GM18909 (cell line): ENCODE measurements around the gene UBR3.
"Not testable (repeated sequence)": the region's sequence is repeated elsewhere in the genome, so short reads cannot be mapped to it uniquely, and the experiment has no call there.

Experiments used
- ATAC-seq: cut with Tn5 transposase; IDR thresholded peaks from one replicate; pipeline ENCODE4 v1.9.1; 2021; ENCODE audit warnings: mild to moderate bottlenecking; ENCODE audit not compliant: unreplicated experiment, poor library complexity

The UBR3 gene

DNA sequence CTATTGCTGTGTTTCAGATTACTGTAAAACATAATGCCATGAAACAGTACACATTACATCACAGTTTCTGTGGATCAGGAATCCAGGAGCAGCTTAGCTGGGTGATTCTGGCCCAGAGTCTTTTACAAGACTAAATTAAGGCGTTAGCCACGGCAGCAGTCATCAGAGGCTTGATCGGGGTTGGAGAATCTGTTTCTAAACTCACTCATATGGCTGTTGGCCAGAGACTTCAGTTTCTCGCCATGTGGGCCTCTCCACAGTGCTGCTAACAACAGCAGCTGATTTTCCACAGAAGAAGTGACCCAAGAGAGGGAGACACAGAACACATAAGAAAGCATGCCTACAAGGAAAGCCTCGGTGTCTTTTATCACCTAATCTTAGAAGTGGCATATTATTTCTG, 261.5 kb downstream of the UBR3 start:
- ATAC-seq = no peak

DNA sequence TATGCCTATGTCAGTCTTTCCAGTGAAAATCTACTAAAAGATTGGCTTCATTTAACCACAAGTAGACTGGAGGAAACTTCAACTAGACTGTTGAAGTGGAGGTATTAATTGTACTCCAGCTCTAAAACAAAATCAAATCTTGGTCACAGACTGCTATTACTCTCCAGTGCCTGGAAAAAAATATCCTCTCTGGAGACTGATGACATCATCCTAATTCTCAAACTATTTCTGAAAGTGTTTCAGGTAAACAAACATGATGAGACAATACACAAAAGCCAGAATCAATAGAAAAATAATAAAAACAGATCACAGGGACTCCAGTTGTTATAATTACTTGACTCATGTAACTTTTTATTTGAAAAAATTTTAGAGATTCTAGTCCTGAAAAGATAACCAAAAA, 263.0 kb downstream of the UBR3 start:
- no peak for ATAC-seq

DNA sequence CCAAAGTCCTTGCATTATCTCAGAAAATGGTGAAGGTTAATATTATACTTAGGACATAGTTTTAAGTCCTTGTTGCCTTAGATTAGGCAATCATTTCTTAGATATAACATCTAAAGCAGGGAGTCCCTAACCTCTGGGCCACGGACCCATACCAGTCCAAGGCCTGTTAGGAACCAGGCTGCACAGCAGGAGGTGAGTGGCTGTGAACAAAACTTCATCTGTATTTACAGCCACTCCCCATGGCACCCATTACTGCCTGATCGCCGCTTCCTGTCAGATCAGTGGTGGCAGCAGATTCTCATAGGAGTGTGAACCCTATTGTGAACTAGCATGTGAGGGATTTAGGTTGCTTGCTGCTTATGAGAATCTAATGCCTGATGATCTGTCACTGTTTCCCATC, 264.2 kb downstream of the UBR3 start:
- ATAC-seq = no peak

DNA sequence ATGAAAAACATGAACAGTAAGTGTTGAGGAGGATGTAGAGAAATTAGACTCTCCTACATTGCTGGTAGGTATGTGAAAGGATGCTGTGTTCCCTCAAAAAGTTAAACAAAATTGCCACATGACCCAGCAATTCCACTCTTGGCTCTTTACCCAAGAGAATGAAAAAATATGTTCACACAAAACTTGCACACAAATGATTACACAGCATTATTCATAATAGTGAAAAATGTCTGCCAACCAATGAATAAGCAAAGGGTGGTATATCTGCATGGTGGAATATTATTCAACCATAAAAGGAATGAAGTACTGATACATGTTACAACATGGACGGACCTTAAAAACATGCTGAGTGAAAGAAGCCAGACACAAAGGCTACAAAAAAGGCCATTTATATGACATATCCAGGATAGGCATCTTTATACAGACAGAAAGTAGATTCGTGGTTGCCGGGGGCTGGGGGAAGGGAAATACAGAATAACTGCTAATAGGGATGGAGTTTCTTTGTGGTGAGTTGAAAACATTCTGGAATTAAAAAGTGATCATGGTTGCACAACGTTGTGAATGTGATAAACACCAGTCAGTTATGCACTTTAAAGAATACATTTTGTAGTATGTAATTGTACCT, 265.3 kb downstream of the UBR3 start:
- no peak for ATAC-seq

DNA sequence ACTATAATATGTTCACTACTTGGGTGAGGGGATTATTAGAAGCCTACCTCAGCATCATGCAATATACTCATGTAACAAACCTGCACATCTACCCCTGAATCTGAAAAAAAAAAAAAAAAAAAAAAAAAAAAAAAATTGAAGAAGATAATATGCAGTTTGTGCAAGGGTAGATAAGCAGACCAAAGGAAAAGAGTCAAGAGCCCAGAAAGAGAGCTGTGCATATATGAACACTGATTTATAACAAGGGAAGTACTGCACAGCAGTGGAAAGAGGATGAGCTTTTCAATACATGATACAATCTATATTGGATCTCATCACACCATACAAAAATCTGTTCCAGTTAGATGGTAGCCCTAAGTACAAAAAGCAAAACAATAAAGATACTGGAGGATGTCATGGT, 268.1 kb downstream of the UBR3 start:
- ATAC-seq = no peak

DNA sequence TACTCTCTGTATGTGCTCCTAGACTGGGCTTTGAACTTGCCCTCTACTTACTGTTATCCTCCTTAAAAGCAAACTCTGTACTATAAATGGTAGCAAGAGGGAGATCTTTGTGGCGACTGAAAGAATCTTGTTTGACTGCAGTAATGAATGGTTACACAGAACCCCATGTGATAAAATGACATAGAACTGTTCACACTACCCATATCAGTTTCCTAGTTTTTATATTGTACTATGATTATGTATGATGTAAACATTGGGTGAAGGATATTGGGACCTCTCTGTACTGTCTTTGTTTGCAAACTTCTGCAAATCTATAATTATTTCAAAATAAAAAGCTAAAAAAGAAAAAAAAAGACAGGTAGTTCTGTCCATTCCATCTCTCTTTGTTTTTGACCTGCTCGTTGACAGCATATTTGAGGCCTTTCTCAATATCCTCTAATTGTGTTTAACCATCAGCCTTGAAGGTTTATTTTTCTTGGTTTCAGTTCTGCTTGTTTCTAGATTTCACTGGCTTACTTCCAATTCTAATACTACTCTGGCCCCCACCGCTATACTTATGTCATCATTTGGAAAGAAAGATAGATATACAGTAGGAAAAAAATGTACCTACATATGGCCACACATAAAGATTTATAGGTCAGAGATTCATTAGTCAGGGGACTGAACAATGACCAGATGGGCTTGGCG, 271.5 kb downstream of the UBR3 start:
- ATAC-seq = no peak

DNA sequence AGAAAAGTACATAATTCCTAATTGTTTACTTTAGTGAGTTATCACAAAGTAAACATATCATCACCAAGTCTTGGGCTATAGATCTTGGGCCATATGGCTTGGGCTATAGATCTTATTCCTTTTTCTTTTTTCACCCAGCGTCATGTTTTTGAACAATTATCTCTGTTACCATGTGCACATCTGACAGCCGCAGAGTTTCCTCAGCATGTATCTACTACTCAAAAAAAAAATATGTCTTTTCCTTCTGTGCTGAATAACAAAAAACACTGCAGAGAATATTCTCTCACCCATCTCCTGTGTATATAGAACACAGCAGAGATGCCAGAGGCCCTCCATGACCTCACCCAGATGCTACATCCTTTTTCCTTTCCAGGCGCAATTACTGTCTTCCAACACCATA, 274.5 kb downstream of the UBR3 start:
- no peak for ATAC-seq

DNA sequence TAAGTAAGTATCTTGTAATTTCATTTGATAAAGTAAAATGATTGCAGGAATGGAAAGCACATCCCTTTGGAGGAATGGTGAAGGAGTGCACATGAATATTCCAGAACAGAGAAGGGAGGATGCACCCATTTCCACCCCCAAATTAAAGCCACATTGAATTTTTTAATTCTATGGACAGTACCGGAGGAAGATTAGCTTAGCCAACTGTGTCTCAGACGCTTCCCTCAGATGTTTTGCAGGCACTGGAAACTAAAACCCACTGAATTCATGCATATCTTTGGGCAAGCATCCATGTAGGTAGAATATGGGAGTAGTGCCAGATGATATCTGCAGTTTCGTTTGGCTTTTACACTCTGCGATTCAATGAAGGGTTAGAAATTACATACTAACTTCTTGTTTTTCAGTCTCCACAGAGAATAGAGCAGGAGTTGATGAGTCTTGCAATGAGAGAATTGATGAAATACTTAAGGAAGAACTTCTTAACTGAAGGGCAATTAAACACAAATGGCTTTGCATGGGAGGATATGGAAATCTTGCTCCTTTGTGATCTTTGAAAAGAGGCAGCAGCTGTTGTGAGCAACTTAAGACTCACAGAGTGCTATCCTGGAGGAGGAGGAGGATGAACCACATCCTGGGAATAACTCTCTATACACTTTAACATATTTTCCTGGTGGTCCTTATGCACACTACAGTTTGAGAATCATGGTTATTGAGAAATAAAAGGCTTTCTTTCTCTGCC, 279.0 kb downstream of the UBR3 start:
- no peak for ATAC-seq

DNA sequence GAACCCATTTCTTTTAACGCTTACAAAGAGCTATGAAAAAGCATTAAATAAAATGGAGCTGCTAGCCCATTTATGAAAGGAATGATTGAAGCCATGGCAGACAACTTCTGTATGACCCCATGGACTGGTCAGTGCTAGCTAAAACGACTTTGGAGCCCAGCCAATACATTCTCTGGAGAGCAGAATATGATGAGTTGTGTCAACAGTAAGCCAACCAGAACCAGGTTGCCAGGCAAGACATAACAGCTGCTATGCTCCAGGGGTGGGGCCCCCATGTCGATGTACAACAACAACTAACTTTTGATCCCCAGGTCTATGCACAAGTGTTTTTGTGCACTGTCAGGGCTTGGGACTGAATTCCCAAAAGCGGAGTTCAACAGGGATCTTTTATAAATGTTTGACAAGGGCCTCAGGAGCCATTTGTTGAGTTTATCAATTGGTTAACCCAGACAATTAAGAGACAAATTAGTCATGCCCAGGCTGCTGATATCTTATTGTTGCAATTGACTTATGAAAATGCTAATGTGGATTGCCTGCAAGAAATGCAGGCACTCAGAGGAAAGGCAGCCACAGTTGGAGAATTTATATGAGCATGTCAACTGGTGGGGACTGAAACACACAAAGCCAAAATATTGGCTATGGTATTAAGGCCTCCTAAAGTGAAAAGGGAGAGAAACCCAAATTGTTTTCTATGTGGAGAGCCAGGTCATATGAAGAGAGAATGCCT, 286.1 kb downstream of the UBR3 start:
- ATAC-seq = no peak

DNA sequence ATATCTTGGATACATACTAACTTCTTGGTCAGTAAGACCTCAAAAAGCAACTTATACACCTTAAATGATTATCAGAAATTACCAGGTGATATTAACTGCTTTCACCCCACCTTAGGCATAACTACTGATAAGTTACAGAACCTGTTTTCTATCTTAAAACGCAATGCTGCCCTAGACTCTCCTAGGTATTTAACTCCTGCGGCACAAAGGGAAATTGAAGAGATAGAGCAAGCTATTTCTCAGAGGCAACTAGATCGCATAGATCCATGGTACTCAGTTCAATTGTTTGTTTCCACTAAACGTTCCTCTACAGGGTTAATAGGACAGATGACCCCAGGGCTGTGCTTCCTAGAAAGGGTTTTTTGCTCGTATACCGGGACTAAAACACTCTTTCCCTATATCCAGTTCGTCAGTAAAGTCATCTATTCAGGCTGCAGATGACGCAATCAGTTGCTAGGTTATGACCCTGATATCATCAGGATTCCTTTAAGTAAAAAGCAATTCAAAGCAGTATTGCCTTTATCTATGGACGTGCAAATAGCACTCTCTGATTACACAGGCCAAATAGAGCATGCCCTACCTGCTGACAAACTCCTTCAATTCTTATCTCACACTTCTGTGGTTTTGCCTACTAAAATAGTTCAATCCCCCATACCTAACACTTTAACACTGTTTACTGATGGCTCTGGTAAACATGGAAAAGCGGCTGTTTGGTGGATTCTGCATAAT, 288.4 kb downstream of the UBR3 start:
- no peak for ATAC-seq

DNA sequence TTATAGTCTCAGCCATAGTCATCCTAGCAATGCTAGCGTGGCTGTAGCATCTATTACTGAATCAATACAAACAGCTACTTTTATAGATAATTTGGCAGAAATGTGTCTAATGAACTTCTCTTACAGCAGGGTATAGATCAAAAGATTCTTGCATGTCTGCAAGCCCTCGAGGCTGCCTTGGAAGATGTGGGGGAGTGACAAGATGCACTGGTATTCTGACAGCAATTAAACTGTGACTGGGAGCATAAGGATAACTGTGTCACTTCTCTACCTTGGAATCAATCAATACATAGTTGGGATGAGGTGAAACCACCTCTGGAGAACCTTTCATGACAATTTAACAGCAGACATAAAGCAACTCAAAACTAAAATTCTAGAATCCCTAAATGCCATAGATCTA, 291.4 kb downstream of the UBR3 start:
- ATAC-seq = no peak

DNA sequence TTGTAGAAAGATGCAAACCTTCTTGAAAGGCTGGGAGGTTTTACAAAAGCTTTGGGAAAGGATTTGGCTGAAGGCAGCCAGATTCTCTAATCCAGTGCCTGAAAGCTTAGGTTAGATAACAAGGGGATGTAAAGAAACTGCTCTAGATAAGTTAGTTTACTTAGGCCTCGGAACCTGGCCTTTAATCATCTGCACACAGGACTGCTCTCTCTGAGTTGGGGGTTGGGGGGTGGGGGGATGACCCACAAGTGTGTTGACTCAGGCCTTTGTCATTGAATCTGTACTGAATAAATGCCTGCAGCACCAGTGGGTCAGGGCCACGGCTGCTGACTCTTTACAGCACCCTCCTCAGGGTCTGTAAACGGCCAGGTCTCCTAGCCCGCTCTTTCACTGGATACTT, 292.1 kb downstream of the UBR3 start:
- ATAC-seq = not testable (repeated sequence)

DNA sequence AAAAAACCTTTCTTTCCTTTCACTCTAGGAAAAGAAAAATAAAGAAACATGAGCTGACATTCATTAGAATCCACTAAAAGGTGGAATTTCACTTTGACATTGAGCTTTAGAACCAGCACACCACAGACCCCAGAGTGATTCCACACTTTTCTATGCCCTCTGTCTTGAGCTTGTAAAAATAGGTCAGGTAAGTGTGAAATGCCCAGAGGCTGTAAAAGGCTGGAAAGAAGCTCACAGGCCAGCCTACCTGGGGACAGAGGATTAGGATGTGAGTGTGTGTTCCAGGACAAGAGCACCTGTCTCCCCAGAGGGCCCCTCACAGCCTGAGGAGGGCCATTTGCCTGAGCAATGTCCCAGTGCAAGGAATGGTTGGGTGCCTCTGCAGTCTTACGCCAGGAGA, 294.4 kb downstream of the UBR3 start:
- no peak for ATAC-seq

DNA sequence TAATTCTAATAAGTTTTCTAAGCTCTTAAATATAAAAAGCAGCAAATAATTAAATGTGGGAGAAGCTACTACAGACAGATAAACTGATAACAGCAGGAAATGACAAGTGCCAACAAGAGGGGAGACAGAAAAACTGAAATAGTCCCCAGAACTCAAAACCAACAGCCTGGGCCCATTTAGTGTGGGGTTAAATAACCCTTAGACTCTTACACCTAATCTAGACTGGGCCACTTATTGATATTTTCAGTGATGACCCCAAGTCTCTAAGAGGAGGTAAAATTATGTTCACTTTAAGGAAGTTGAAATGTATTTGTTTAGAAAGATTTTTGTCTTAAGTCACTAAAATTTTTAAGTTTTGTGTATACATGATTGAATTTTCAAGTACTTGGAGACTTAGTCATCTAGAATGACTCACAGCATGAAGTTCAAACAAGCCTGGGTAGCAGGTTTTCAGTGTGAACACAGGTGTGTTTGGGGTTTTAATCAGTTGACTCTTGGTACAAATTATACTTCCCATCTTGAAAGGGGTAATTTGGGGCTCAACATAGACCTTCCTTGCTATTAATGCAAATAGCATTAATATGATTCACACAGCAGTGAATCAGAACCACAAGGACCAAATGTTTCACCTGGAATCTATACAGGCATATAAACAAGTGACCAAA, 295.8 kb downstream of the UBR3 start:
- ATAC-seq = no peak

DNA sequence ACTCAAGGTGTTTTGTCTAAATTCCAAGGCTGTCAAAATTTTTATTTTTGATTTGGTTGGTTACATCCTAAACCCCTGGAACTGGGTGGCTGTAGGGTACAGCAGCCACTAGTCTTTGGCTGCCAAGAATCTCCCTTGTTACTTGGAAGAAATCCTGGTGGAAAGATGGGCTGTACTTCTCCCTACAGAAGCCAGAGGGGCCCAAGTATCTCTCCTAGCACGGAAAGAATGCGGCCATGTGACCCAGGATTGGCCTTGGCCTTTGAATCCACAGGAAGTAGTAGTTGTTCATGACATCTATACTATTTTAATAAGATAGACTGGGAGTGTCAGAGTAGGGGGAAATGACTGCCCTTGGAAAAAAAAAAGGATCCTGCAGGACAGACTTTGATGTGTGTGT, 296.3 kb downstream of the UBR3 start:
- ATAC-seq = no peak

DNA sequence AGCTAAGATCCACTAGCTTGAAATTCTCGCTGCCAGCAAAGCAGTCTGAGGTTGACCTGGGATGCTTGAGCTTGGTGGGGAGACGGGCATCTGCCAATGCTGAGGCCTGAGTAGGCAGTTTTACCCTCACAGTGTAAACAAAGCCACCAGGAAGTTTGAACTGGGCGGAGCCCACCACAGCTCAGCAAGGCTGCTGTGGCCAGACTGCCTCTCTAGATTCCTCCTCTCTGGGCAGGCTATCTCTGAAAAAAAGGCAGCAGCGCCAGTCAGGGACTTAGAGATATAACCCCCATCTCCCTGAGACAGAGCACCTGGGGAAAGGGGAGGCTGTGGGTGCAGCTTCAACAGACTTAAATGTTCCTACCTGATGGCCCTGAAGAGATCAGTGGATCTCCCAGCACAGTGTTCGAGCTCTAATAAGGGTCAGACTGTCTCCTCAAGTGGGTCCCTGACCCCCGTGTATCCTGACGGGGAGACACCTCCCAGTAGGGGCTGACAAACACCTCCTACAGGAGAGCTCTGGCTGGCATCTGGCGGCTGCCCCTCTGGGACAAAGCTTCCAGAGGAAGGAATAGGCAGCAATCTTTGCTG, 299.0 kb downstream of the UBR3 start:
- not testable (repeated sequence) for ATAC-seq
